K562 (cell line): ENCODE results near the gene YAF2. TPM values are rescaled to one million over a fixed set of nuclear protein-coding genes. Genes with fewer than 3 reads are reported as not detected.

Source experiments
- BCOR ChIP-seq: fragments of 450-650 bp; IDR thresholded peaks from 2 replicates; pipeline ENCODE4 v1.6.1; 2016
- CBX8 ChIP-seq: fragments of 200-600 bp; sonication (generic); IDR thresholded peaks from 2 replicates; pipeline ENCODE4 v1.6.1; 2012; ENCODE audit warnings: borderline replicate concordance, mixed run types, low read depth, mild to moderate bottlenecking, moderate library complexity, mixed read lengths, low read length, control low read depth, inconsistent platforms; ENCODE audit not compliant: poor library complexity, severe bottlenecking; ENCODE audit errors: extremely low read depth
- DACH1 ChIP-seq: fragments of 450-650 bp; IDR thresholded peaks from 2 replicates; pipeline ENCODE4 v1.6.1; 2018; ENCODE audit not compliant: partially characterized antibody
- DLX4 ChIP-seq: fragments of 250-450 bp; sonication (Bioruptor Pico); IDR thresholded peaks from 2 replicates; pipeline ENCODE4 v1.6.1; 2021; ENCODE audit warnings: mild to moderate bottlenecking
- ERF ChIP-seq: fragments of 450-650 bp; formaldehyde crosslinking; IDR thresholded peaks from 2 replicates; pipeline ENCODE4 v1.4.0; 2020; ENCODE audit warnings: mild to moderate bottlenecking, mixed read lengths
- FOXO4 ChIP-seq: fragments of 450-650 bp; formaldehyde crosslinking; IDR thresholded peaks from 2 replicates; pipeline ENCODE4 v1.4.0; 2020; ENCODE audit warnings: mild to moderate bottlenecking, moderate library complexity
- GATAD2B ChIP-seq: fragments of 450-650 bp; IDR thresholded peaks from 2 replicates; pipeline ENCODE4 v1.6.1; 2017; ENCODE audit warnings: mild to moderate bottlenecking, borderline replicate concordance
- HLTF ChIP-seq: fragments of 450-650 bp; IDR thresholded peaks from 2 replicates; pipeline ENCODE4 v1.6.1; 2016
- MEF2D ChIP-seq: conservative IDR thresholded peaks from 2 replicates; pipeline ENCODE4 v1.6.1; 2016; ENCODE audit warnings: low read depth, missing genetic modification characterization, missing compliant biosample characterization
- MTF1 ChIP-seq: fragments of 250-450 bp; sonication (Bioruptor Pico); IDR thresholded peaks from 2 replicates; pipeline ENCODE4 v1.9.0; 2021; ENCODE audit warnings: moderate library complexity, mild to moderate bottlenecking, inconsistent platforms, borderline replicate concordance
- NCOR1 ChIP-seq: fragments of 450-650 bp; IDR thresholded peaks from 2 replicates; pipeline ENCODE4 v1.6.1; 2016; ENCODE audit warnings: mild to moderate bottlenecking, moderate library complexity
- PTTG1 ChIP-seq: fragments of 450-650 bp; IDR thresholded peaks from 2 replicates; pipeline ENCODE4 v1.6.1; 2016; ENCODE audit warnings: low read depth, mild to moderate bottlenecking, missing genetic modification characterization, missing compliant biosample characterization
- SAFB ChIP-seq: fragments of 200-400 bp; formaldehyde crosslinking; IDR thresholded peaks from 2 replicates; pipeline ENCODE4 v1.6.1; 2017; ENCODE audit warnings: low read depth, low read length, borderline replicate concordance
- SIX5 ChIP-seq, 2 experiments: IDR thresholded peaks; 2 replicates each; pipeline ENCODE4 v1.6.1; 2011; ENCODE audit warnings: low read length in 2 of 2, borderline replicate concordance in 1 of 2, low read depth in 1 of 2, mild to moderate bottlenecking in 1 of 2, moderate library complexity in 1 of 2; ENCODE audit not compliant: insufficient read depth in 1 of 2
- SMARCC2 ChIP-seq: fragments of 450-650 bp; IDR thresholded peaks from 2 replicates; pipeline ENCODE4 v1.6.1; 2017; ENCODE audit warnings: antibody characterized with exemption, moderate library complexity, mild to moderate bottlenecking, low read depth
- ZBTB11 ChIP-seq, 3 experiments: fragments of 200-800 bp in 1 of 3; fragments of 250-450 bp in 1 of 3; fragments of 450-650 bp in 1 of 3; sonication (Bioruptor Pico) in 1 of 3; sonication (Bioruptor generic) in 1 of 3; formaldehyde crosslinking in 1 of 3; IDR thresholded peaks; 2 replicates each; pipeline versions ENCODE4 v1.6.1 to v1.8.0; 2016 to 2022; ENCODE audit warnings: mild to moderate bottlenecking in 2 of 3, missing genetic modification characterization in 2 of 3, missing compliant biosample characterization in 1 of 3, moderate library complexity in 1 of 3
- ZBTB33 ChIP-seq: sonication (generic); formaldehyde crosslinking; IDR thresholded peaks from 2 replicates; pipeline ENCODE4 v1.8.1; 2023; ENCODE audit warnings: mild to moderate bottlenecking, missing genetic modification reagents
- ZBTB8A ChIP-seq: fragments of 450-650 bp; IDR thresholded peaks from 2 replicates; pipeline ENCODE4 v1.6.1; 2018; ENCODE audit warnings: mild to moderate bottlenecking, moderate library complexity; ENCODE audit not compliant: partially characterized antibody
- ZFP1 ChIP-seq: fragments of 450-650 bp; formaldehyde crosslinking; IDR thresholded peaks from 2 replicates; pipeline ENCODE4 v1.4.0; 2020; ENCODE audit warnings: mild to moderate bottlenecking, mixed read lengths
- ZFP30 ChIP-seq: fragments of 250-450 bp; sonication (Bioruptor Pico); IDR thresholded peaks from 2 replicates; pipeline ENCODE4 v1.8.0; 2022; ENCODE audit warnings: moderate library complexity, mild to moderate bottlenecking, inconsistent platforms, borderline replicate concordance
- ZNF766 ChIP-seq: fragments of 200-800 bp; sonication (Bioruptor generic); conservative IDR thresholded peaks from 2 replicates; pipeline ENCODE4 v1.6.1; 2016; ENCODE audit warnings: missing genetic modification characterization, missing compliant biosample characterization
- polyA plus RNA-seq, 8 experiments: library from polyadenylated mRNA; depleted of rRNA in 4 of 8; stranded (reverse) in 5 of 8; unstranded in 3 of 8; fragments of >200 nt; fragmentation: Nextera tagmentation in 2 of 8; fragmentation: Illumina TruSeq in 1 of 8; extraction: Ambion mirVana in 2 of 8; extraction: Trizol in 1 of 8; gene quantifications; 2 replicates each; pipeline versions ENCODE4 v1.2.1 to v1.2.3, GENCODE V29; 2011 to 2014; ENCODE audit warnings: inconsistent platforms in 1 of 8, missing spikeins in 1 of 8
- total RNA-seq, 7 experiments: library from RNA; depleted of rRNA in 6 of 7; stranded (reverse); fragments of >200 nt in 6 of 7; fragmentation: Illumina TruSeq in 2 of 7; extraction: Trizol in 2 of 7; gene quantifications; 2 replicates each; pipeline versions ENCODE4 v1.2.1 to v1.2.3, GENCODE V29; 2011 to 2021; ENCODE audit warnings: low replicate concordance in 1 of 7

Gene YAF2
- total and polyA plus RNA-seq, 9 of the 15 experiments (the other 6 are each of a cell fraction or from before 2014, with no cell fraction given): 10.6 to 26.4 (median 21.3) TPM

GRCh38 chr12:42141981-42142606 lies 96.0 kb downstream of the YAF2 start (continued):
- no peak for TF ChIP-seq FOXO4 (CRISPR knock-in tag)
- TF ChIP-seq DACH1: no peak
- no peak for TF ChIP-seq ZFP1 (CRISPR knock-in tag)
- TF ChIP-seq DLX4 (CRISPR knock-in tag): no peak
- TF ChIP-seq CBX8: no peak
- TF ChIP-seq ZNF766: no peak
- peak; percentile 35; the same call in 1 of the 2 replicates for TF ChIP-seq NCOR1
- no peak for TF ChIP-seq ZFP30
- TF ChIP-seq MEF2D (tag): no peak
- TF ChIP-seq ZBTB33 (CRISPR knock-in tag): no peak
- TF ChIP-seq GATAD2B: no peak
- TF ChIP-seq HLTF: no peak
- TF ChIP-seq BCOR: peak; percentile 60; the same call in 1 of the 2 replicates
- TF ChIP-seq MTF1 (CRISPR knock-in tag): no peak
- TF ChIP-seq ERF (CRISPR knock-in tag): no peak
- TF ChIP-seq SMARCC2: peak; percentile 71
- no peak for TF ChIP-seq ZBTB8A
- no peak for TF ChIP-seq SIX5 (IDR thresholded peaks at IDR 0.05; ENCODE audit: borderline replicate concordance in 1 of 2, insufficient read depth in 1 of 2, low read depth in 1 of 2, low read length in 2 of 2)
- no peak for TF ChIP-seq PTTG1
- no peak for TF ChIP-seq SAFB
- TF ChIP-seq ZBTB11 (CRISPR knock-in tag; IDR thresholded peaks at IDR 0.05): no peak
